ENCODE measurements around the gene GSK3B.

GSK3B gene

GRCh38 chr3:119815716-119816115 is 278.5 kb downstream of the GSK3B start:
- TF ChIP-seq BACH2 (CRISPR knock-in tag; IDR thresholded peaks at IDR 0.05; ENCODE audit: borderline replicate concordance) (no peak), ARNTL (CRISPR knock-in tag; IDR thresholded peaks at IDR 0.05; ENCODE audit: borderline replicate concordance, low read depth) (no peak), ESRRG (CRISPR knock-in tag; IDR thresholded peaks at IDR 0.05) (no peak), GLIS3 (CRISPR knock-in tag; IDR thresholded peaks at IDR 0.05) (no peak), ZFP3 (CRISPR knock-in tag; IDR thresholded peaks at IDR 0.05) (no peak), ZNF70 (CRISPR knock-in tag; IDR thresholded peaks at IDR 0.05) (no peak), PPARA (CRISPR knock-in tag; IDR thresholded peaks at IDR 0.05; ENCODE audit: borderline replicate concordance) (no peak), TCF4 (CRISPR knock-in tag; IDR thresholded peaks at IDR 0.05; ENCODE audit: borderline replicate concordance) (no peak), ZNF8 (CRISPR knock-in tag; IDR thresholded peaks at IDR 0.05) (no peak), POU6F1 (CRISPR knock-in tag; IDR thresholded peaks at IDR 0.05; ENCODE audit: borderline replicate concordance, low read depth) (no peak), OSR1 (CRISPR knock-in tag; IDR thresholded peaks at IDR 0.05) (no peak), RARB (CRISPR knock-in tag; IDR thresholded peaks at IDR 0.05) (no peak)
- TF ChIP-seq, protein P1, sequence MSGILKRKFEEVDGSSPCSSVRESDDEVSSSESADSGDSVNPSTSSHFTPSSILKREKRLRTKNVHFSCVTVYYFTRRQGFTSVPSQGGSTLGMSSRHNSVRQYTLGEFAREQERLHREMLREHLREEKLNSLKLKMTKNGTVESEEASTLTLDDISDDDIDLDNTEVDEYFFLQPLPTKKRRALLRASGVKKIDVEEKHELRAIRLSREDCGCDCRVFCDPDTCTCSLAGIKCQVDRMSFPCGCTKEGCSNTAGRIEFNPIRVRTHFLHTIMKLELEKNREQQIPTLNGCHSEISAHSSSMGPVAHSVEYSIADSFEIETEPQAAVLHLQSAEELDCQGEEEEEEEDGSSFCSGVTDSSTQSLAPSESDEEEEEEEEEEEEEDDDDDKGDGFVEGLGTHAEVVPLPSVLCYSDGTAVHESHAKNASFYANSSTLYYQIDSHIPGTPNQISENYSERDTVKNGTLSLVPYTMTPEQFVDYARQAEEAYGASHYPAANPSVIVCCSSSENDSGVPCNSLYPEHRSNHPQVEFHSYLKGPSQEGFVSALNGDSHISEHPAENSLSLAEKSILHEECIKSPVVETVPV (CRISPR knock-in tag; IDR thresholded peaks at IDR 0.05): no peak
- TF ChIP-seq, protein P2, sequence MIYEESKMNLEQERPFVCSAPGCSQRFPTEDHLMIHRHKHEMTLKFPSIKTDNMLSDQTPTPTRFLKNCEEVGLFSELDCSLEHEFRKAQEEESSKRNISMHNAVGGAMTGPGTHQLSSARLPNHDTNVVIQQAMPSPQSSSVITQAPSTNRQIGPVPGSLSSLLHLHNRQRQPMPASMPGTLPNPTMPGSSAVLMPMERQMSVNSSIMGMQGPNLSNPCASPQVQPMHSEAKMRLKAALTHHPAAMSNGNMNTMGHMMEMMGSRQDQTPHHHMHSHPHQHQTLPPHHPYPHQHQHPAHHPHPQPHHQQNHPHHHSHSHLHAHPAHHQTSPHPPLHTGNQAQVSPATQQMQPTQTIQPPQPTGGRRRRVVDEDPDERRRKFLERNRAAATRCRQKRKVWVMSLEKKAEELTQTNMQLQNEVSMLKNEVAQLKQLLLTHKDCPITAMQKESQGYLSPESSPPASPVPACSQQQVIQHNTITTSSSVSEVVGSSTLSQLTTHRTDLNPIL (CRISPR knock-in tag; IDR thresholded peaks at IDR 0.05; ENCODE audit: low read depth): no peak
- no peak for ATAC-seq

DNA sequence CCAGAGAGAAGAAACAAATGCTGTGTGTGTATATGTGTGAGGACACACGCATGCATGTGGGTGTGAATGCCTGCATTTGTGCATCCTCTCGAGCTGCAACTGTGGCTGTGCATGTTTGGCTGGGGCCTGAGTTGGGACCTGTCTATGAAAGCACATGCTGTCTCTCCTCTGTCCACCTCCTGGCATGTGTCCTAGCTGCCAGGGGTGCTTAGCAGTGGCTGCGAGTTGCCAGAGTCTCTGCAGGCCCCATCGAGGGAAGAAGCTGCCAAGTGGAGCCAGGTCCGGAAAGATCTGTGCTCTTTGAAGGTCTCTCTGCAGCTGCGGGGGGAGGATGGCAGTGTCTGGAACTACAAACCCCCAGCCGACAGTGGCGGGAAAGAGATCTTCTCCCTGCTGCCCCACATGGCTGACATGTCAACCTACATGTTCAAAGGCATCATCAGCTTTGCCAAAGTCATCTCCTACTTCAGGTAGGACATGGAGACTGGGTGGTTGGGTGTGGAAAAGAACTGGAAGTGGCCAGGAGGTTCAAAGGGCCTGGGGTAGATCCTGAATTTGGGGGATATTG is 281.7 kb downstream of the GSK3B start:
- TF ChIP-seq ISL1 (CRISPR knock-in tag; IDR thresholded peaks at IDR 0.05) (no peak), ZNF565 (CRISPR knock-in tag; conservative IDR thresholded peaks at IDR 0.05; ENCODE audit: low read depth) (no peak), OSR1 (CRISPR knock-in tag; IDR thresholded peaks at IDR 0.05) (no peak), TSHZ2 (CRISPR knock-in tag; IDR thresholded peaks at IDR 0.05) (no peak), ESRRG (CRISPR knock-in tag; IDR thresholded peaks at IDR 0.05) (no peak), TCF4 (CRISPR knock-in tag; IDR thresholded peaks at IDR 0.05; ENCODE audit: borderline replicate concordance) (no peak), RARB (CRISPR knock-in tag; IDR thresholded peaks at IDR 0.05) (no peak), ZFP3 (CRISPR knock-in tag; IDR thresholded peaks at IDR 0.05) (no peak), BACH2 (CRISPR knock-in tag; IDR thresholded peaks at IDR 0.05; ENCODE audit: borderline replicate concordance) (no peak), ZNF8 (CRISPR knock-in tag; IDR thresholded peaks at IDR 0.05) (no peak), POU6F1 (CRISPR knock-in tag; IDR thresholded peaks at IDR 0.05; ENCODE audit: borderline replicate concordance, low read depth) (no peak), PPARA (CRISPR knock-in tag; IDR thresholded peaks at IDR 0.05; ENCODE audit: borderline replicate concordance) (no peak), CSDC2 (CRISPR knock-in tag; IDR thresholded peaks at IDR 0.05) (no peak), GLIS3 (CRISPR knock-in tag; IDR thresholded peaks at IDR 0.05) (no peak), SNAI2 (CRISPR knock-in tag; IDR thresholded peaks at IDR 0.05) (no peak)
- TF ChIP-seq, protein P1 (CRISPR knock-in tag; IDR thresholded peaks at IDR 0.05): no peak
- no peak for ATAC-seq
